Measurements from ENCODE around the gene LIPC. TPM values are rescaled to one million over a fixed set of nuclear protein-coding genes. Genes with fewer than 3 reads are reported as not detected.

Gene LIPC
- total RNA-seq, 1 donor from 2014 or later = 0.13 TPM

GRCh38 chr15:58515807-58516206, 84.0 kb downstream of the LIPC start:
- DNase-seq (ENCODE audit: low read depth, low spot score) = no peak

GRCh38 chr15:58517252-58517681, 85.5 kb downstream of the LIPC start:
- no peak for DNase-seq (ENCODE audit: low read depth, low spot score)

GRCh38 chr15:58517682-58518525, 86.1 kb downstream of the LIPC start:
- DNase-seq (ENCODE audit: low read depth, low spot score) = no peak

GRCh38 chr15:58518626-58519025, 86.8 kb downstream of the LIPC start:
- no peak for DNase-seq (ENCODE audit: low read depth, low spot score)

GRCh38 chr15:58519516-58519915, 87.7 kb downstream of the LIPC start:
- DNase-seq (ENCODE audit: low read depth, low spot score) = no peak

GRCh38 chr15:58520464-58520863, 88.7 kb downstream of the LIPC start:
- DNase-seq (ENCODE audit: low read depth, low spot score) = no peak

- DNase-seq (ENCODE audit: low read depth, low spot score) = no peak
Measured at GRCh38 chr15:58520936-58521292, 89.1 kb downstream of the LIPC start.

GRCh38 chr15:58521293-58521991, 89.7 kb downstream of the LIPC start:
- DNase-seq (ENCODE audit: low read depth, low spot score) = peak; percentile 66

GRCh38 chr15:58522391-58522790, 90.6 kb downstream of the LIPC start:
- DNase-seq (ENCODE audit: low read depth, low spot score) = no peak

GRCh38 chr15:58522865-58523264, 91.1 kb downstream of the LIPC start:
- DNase-seq (ENCODE audit: low read depth, low spot score) = no peak

GRCh38 chr15:58523634-58524033, 91.8 kb downstream of the LIPC start:
- DNase-seq (ENCODE audit: low read depth, low spot score) = no peak

GRCh38 chr15:58524247-58524646, 92.5 kb downstream of the LIPC start:
- DNase-seq (ENCODE audit: low read depth, low spot score) = no peak

GRCh38 chr15:58525991-58526421, 94.2 kb downstream of the LIPC start:
- no peak for DNase-seq (ENCODE audit: low read depth, low spot score)

- DNase-seq (ENCODE audit: low read depth, low spot score) = no peak
Measured at GRCh38 chr15:58526647-58527192, 94.9 kb downstream of the LIPC start.

GRCh38 chr15:58527573-58528187, 95.9 kb downstream of the LIPC start:
- DNase-seq (ENCODE audit: low read depth, low spot score) = no peak

- DNase-seq (ENCODE audit: low read depth, low spot score) = no peak
Measured at GRCh38 chr15:58528188-58528870, 96.5 kb downstream of the LIPC start.

- DNase-seq (ENCODE audit: low read depth, low spot score) = no peak
Measured at GRCh38 chr15:58529041-58529440, 97.2 kb downstream of the LIPC start.

GRCh38 chr15:58530056-58530590, 98.3 kb downstream of the LIPC start:
- DNase-seq (ENCODE audit: low read depth, low spot score) = no peak

- DNase-seq (ENCODE audit: low read depth, low spot score) = no peak
Measured at GRCh38 chr15:58532126-58532525, 100.3 kb downstream of the LIPC start.

GRCh38 chr15:58534556-58534955, 102.8 kb downstream of the LIPC start:
- no peak for DNase-seq (ENCODE audit: low read depth, low spot score)

- no peak for DNase-seq (ENCODE audit: low read depth, low spot score)
Measured at GRCh38 chr15:58535337-58535736, 103.5 kb downstream of the LIPC start.
